ENCODE results near the gene GABRG3. TPM values are rescaled to one million over a fixed set of nuclear protein-coding genes. Genes with fewer than 3 reads are reported as not detected.

Gene GABRG3
- total and polyA plus RNA-seq, 10 of the 15 experiments (the other 5 are each of a cell fraction or from before 2014, with no cell fraction given), result 0.15 TPM; not detected in 9

GRCh38 chr15:27170851-27171250, 199.9 kb downstream of the GABRG3 start (continued):
- TF ChIP-seq RCOR1 (conservative IDR thresholded peaks at IDR 0.05; ENCODE audit: low read depth, low read length) (no peak), E4F1 (IDR thresholded peaks at IDR 0.05; ENCODE audit: borderline replicate concordance, partially characterized antibody) (no peak), HDGF (IDR thresholded peaks at IDR 0.05) (no peak), CBX5 (IDR thresholded peaks at IDR 0.05; ENCODE audit: low read depth) (no peak), SMC3 (IDR thresholded peaks at IDR 0.05; ENCODE audit: borderline replicate concordance, low read length) (no peak), IKZF1 (conservative IDR thresholded peaks at IDR 0.05) (no peak), NR2C2 (IDR thresholded peaks at IDR 0.05; ENCODE audit: borderline replicate concordance, control insufficient read depth, insufficient read length, low read depth) (no peak), MLLT1 (IDR thresholded peaks at IDR 0.05) (no peak), MYB (IDR thresholded peaks at IDR 0.05; ENCODE audit: borderline replicate concordance, low read depth, low read length) (no peak)

- no peaks in the 10 kb centered on the region for H3K79me2 ChIP-seq (ENCODE audit: control insufficient read depth, insufficient read depth, low read length)
- no peak for DNase-seq (ENCODE audit: low read depth, low spot score)
- ChIA-PET POLR2A (no interaction called here), CTCF (no interaction called here), RAD21 (ENCODE audit: unreplicated experiment) (no interaction called here), SMC1A (ENCODE audit: uncharacterized antibody, unreplicated experiment) (no interaction called here)
- no peak for ATAC-seq
- H3K36me3 ChIP-seq (ENCODE audit: control insufficient read depth in 2 of 2, insufficient read depth in 2 of 2, low read length in 1 of 2), result no peaks in the 10 kb centered on the region
- H3K9ac ChIP-seq (ENCODE audit: control insufficient read depth, insufficient read depth, low read length), result no peak overlapping the region
- TF ChIP-seq CBX5 (IDR thresholded peaks at IDR 0.05; ENCODE audit: low read depth) (no peak), FOS (IDR thresholded peaks at IDR 0.05; ENCODE audit: borderline replicate concordance, extremely low read depth, insufficient read length) (no peak), YBX1 (IDR thresholded peaks at IDR 0.05) (no peak), BCLAF1 (IDR thresholded peaks at IDR 0.05) (no peak), JUNB (IDR thresholded peaks at IDR 0.05) (no peak), RELA (IDR thresholded peaks at IDR 0.05; ENCODE audit: borderline replicate concordance, partially characterized antibody) (no peak), ATF2 (IDR thresholded peaks at IDR 0.05; ENCODE audit: low read length) (no peak), BHLHE40 (IDR thresholded peaks at IDR 0.05; ENCODE audit: borderline replicate concordance in 1 of 2, low read depth in 2 of 2, low read length in 1 of 2) (no peak), CREM (IDR thresholded peaks at IDR 0.05; ENCODE audit: low read depth) (no peak)
- in situ Hi-C loops (cut with MboI), result no loop called here
- H2AFZ ChIP-seq (ENCODE audit: control insufficient read depth, low read depth, low read length), result no peak overlapping the region
- FAIRE-seq, result no peak
- H3K4me1 ChIP-seq (ENCODE audit: control insufficient read depth, insufficient read depth, low read length), result no peaks in the 10 kb centered on the region
- intact Hi-C loops (cut with micrococcal nuclease; ENCODE audit: unreplicated experiment), result no loop called here
- no peak overlapping the region for H3K27ac ChIP-seq (ENCODE audit: control insufficient read depth, insufficient read depth)
- WGBS (ENCODE audit: insufficient coverage, insufficient replicate concordance, low lambda C conversion rate, missing lambda C conversion rate), result 34% methylated on average over 5 of the region's 5 CpGs
- H3K9me3 ChIP-seq (replicated peaks; ENCODE audit: control insufficient read depth, insufficient read depth, low read length), result no peaks in the 10 kb centered on the region; the same call in 2 of the 3 replicates
- no TSS peak for BruUV-seq (replicated peaks)
- no peak overlapping the region for H3K4me2 ChIP-seq (ENCODE audit: control insufficient read depth, insufficient read depth)
- no peaks in the 10 kb centered on the region for H4K20me1 ChIP-seq (ENCODE audit: control insufficient read depth, insufficient read depth)
- H3K4me3 ChIP-seq, result no peak overlapping the region
- H3K27me3 ChIP-seq (replicated peaks in 1 of 2; ENCODE audit: control insufficient read depth in 2 of 2, insufficient read depth in 2 of 2, low read length in 1 of 2), result no peaks in the 10 kb centered on the region
Measured at GRCh38 chr15:27172821-27173220, 201.8 kb downstream of the GABRG3 start.
